Measurements from ENCODE around the gene FGF7.

The FGF7 gene

DNA sequence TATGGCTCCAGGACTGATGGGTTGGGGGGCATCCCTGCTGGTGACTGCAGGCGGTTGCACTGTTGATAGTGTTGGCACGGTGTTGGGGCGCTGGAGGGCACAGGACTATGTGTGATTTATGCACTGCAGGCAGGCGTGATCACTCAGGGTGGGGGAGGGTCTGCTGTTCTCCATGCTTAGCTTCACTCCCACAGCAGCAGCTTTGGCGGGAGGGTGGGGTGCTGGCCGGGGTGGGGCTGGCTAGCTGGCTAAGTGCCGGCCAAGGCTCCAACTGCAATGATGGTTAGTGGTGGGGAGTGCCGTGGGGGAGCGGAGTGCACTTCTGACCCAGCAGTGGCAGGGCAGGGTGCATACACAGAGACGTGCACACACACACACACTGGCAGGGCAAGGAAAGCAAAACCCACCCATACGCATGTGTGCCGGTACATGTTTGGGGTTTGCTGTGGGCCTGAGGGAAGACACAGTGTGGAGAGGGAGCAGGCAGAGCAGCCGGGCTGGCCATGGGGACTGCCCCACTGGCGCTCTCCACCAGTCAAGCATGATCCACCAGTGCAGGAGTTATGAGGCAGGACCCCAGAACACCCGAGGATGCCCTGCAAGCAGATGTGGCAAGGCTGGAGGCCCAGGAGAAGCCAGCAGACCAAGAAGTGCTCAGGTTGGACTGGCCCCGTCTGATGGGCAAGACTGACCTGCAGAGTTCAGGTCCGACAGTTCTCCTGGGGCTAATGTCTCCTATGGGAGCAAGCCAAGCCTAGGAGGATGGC is 16.5 kb upstream of the FGF7 start:
- in situ Hi-C loops (cut with MboI; ENCODE audit: low sequenced_read_pairs, unreplicated experiment), result no loop called here
- no peak for DNase-seq (ENCODE audit: low spot score)
- TF ChIP-seq, protein P1, sequence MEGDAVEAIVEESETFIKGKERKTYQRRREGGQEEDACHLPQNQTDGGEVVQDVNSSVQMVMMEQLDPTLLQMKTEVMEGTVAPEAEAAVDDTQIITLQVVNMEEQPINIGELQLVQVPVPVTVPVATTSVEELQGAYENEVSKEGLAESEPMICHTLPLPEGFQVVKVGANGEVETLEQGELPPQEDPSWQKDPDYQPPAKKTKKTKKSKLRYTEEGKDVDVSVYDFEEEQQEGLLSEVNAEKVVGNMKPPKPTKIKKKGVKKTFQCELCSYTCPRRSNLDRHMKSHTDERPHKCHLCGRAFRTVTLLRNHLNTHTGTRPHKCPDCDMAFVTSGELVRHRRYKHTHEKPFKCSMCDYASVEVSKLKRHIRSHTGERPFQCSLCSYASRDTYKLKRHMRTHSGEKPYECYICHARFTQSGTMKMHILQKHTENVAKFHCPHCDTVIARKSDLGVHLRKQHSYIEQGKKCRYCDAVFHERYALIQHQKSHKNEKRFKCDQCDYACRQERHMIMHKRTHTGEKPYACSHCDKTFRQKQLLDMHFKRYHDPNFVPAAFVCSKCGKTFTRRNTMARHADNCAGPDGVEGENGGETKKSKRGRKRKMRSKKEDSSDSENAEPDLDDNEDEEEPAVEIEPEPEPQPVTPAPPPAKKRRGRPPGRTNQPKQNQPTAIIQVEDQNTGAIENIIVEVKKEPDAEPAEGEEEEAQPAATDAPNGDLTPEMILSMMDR (IDR thresholded peaks at IDR 0.05; ENCODE audit: borderline replicate concordance, control extremely low read depth, extremely low read depth, insufficient read depth, missing control alignments), result no peak

DNA sequence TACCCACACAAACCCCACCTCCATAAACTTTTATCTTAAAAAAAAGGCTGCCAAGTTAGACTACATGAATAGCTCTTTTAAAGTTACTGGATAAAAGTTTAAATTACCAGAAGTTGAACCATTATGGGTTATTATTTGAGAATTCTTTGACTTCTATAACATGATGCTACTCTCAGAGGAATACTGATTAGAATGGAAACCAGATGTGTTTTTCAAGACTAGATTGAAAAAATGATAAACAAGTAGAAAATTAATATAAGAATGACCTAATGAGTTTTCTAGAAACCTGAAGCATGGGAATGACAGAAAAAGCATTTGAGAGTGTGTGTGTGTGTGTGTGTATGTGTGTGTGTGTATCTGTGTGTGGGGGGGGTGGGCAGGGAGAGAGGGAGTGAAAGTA is 12.4 kb upstream of the FGF7 start:
- TF ChIP-seq, protein P1 (IDR thresholded peaks at IDR 0.05; ENCODE audit: borderline replicate concordance, control extremely low read depth, extremely low read depth, insufficient read depth, missing control alignments), result no peak
- in situ Hi-C loops (cut with MboI; ENCODE audit: low sequenced_read_pairs, unreplicated experiment), result loop anchor here (10.0 kb wide), 2 partner anchors 186 to 546 kb away; no protein-coding TSS in a partner anchor
- DNase-seq (ENCODE audit: low spot score), result no peak

DNA sequence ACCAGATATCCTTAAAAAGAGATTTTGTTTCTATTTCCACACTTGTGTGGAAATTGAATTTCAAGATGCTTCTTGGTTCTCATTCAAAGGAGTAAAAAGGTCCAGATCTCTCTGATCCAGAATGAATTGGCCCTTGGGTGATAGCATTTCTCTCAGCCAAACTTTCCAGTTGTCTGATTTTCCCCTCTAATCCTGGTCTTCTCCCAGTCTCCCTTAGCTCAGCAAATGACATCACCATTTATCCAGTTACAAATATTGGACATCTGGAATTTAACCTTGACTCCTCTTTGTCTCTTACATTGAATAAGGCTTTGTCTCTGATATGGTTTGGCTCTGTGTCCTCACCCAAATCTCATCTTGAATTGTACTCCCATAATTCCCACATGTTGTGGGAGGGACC is 10.2 kb upstream of the FGF7 start:
- TF ChIP-seq, protein P1 (IDR thresholded peaks at IDR 0.05; ENCODE audit: borderline replicate concordance, control extremely low read depth, extremely low read depth, insufficient read depth, missing control alignments), result no peak
- in situ Hi-C loops (cut with MboI; ENCODE audit: low sequenced_read_pairs, unreplicated experiment), result loop anchor here (10.0 kb wide), 2 partner anchors 188 to 548 kb away; no protein-coding TSS in a partner anchor
- DNase-seq (ENCODE audit: low spot score), result no peak

DNA sequence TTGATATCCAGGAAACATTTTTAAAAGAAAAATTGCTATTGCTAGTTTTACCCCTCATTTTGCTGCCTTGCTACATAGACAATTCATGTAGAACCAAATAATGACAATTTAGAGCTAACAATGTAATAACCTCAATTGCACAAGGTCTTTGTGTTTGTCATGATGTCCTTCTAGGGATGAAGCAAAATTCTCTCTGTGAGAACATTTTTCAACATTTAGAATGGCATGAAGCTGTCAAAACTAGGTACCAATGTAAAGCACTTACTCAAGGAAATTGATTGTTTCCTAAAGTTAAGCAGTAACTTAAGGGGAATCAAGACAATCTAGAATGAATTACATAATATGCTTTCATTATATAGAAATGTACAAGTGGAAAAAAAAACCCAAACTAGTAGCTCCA is 7.9 kb upstream of the FGF7 start:
- in situ Hi-C loops (cut with MboI; ENCODE audit: low sequenced_read_pairs, unreplicated experiment), result loop anchor here (10.0 kb wide), 2 partner anchors 190 to 550 kb away; no protein-coding TSS in a partner anchor
- DNase-seq (ENCODE audit: low spot score), result no peak
- TF ChIP-seq, protein P1 (IDR thresholded peaks at IDR 0.05; ENCODE audit: borderline replicate concordance, control extremely low read depth, extremely low read depth, insufficient read depth, missing control alignments), result no peak

DNA sequence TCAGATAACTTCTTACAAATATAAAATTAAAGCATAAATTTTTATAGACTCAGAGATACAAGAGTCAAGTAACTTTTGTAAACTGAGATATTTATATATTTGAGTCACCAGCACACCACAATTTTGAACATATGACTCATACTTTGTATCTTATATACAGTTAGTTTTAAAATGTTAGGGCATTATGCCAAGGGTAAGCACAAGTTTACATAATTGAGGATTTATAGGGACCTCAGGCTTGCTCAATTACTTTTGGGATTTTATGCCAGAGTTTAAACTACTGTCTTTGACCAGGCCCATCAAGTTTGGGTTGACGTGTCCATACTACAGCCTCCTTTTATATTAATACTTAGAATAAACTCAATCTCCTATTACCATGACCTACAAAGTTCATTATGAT is 7.4 kb upstream of the FGF7 start:
- TF ChIP-seq, protein P1 (IDR thresholded peaks at IDR 0.05; ENCODE audit: borderline replicate concordance, control extremely low read depth, extremely low read depth, insufficient read depth, missing control alignments), result no peak
- in situ Hi-C loops (cut with MboI; ENCODE audit: low sequenced_read_pairs, unreplicated experiment), result loop anchor here (10.0 kb wide), 2 partner anchors 191 to 551 kb away; no protein-coding TSS in a partner anchor
- no peak for DNase-seq (ENCODE audit: low spot score)

DNA sequence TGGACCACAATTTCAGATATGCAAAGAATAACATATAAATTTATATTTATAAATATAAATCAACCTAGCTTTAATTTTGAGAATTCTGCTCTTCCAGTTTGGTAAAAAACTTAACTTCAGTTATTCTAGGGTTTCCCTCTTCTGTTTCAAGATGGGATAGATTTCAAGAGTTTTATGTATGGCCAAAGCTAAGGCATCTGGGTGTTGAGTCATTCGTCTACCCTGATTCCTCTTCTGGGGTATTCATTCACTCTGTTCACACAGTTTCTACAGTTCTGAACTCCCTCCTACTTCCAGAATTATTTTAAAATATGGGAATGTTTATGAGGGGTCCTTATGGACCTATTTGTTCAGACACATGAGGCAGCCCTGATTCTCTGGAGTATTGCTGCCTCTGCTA is 4.2 kb upstream of the FGF7 start:
- in situ Hi-C loops (cut with MboI; ENCODE audit: low sequenced_read_pairs, unreplicated experiment), result loop anchor here (10.0 kb wide), 2 partner anchors 194 to 554 kb away; no protein-coding TSS in a partner anchor
- TF ChIP-seq, protein P1 (IDR thresholded peaks at IDR 0.05; ENCODE audit: borderline replicate concordance, control extremely low read depth, extremely low read depth, insufficient read depth, missing control alignments), result no peak
- DNase-seq (ENCODE audit: low spot score), result no peak
